Mammary epithelial cell (primary cell): ENCODE measurements around the gene CACNG1.

Source experiments
- CTCF ChIP-seq, 2 donors: IDR thresholded peaks in 1 of 2; conservative IDR thresholded peaks in 1 of 2; 2 replicates each; pipeline ENCODE4 v1.5.1; 2011 to 2012; ENCODE audit warnings: inconsistent platforms in 2 of 2, low read length in 2 of 2, mild to moderate bottlenecking in 2 of 2, control low read depth in 1 of 2, low read depth in 1 of 2; ENCODE audit not compliant: insufficient read depth in 1 of 2; ENCODE audit errors: extremely low read depth in 1 of 2
- EZH2 ChIP-seq: IDR thresholded peaks from 2 replicates; pipeline ENCODE4 v1.6.1; 2012; ENCODE audit warnings: low read length, inconsistent platforms, borderline replicate concordance

DNA sequence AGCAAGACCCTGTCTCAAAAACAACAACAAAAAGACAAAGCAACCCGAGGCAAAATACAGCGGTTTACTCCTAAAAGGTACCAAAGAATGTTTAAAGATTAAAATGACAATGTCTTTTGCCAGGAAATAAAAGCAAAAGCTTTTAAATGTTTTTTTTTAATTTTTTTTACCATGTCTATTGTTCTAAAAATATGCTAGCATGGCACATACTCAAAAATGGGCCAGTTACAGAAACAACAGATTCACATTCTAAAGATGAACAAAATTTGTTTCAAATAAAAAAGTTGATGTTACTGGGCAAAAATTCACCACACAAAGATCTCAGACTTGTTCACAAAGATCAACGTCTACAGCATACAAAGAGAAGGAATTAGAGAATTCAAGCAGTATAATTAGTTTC lies 41.1 kb downstream of the CACNG1 start:
- TF ChIP-seq CTCF (conservative IDR thresholded peaks at IDR 0.05 in 1 of 2, IDR thresholded peaks at IDR 0.05 in 1 of 2; ENCODE audit: extremely low read depth in 1 of 2, insufficient read depth in 1 of 2, low read depth in 1 of 2, low read length in 2 of 2) (no peak), EZH2 (no peak)
